Upper lobe of left lung (tissue), 4 donors: ENCODE data around the gene DLGAP4.

Experiments
- EP300 ChIP-seq, 4 donors: sonication (generic); formaldehyde crosslinking; IDR thresholded peaks; one replicate each; pipeline ENCODE4 v1.5.1; 2017; ENCODE audit warnings: antibody characterized with exemption in 4 of 4, control low read depth in 2 of 4
- POLR2AphosphoS5 ChIP-seq, 2 donors: sonication (generic); formaldehyde crosslinking; IDR thresholded peaks; one replicate each; pipeline ENCODE4 v1.5.1; 2017; ENCODE audit warnings: antibody characterized with exemption in 2 of 2

- no peak for TF ChIP-seq POLR2AphosphoS5 (IDR thresholded peaks at IDR 0.05)
- TF ChIP-seq EP300 (IDR thresholded peaks at IDR 0.05) = no peak
Observed at GRCh38 chr20:36269507-36269906, 36.6 kb upstream of the DLGAP4 start.
